H9 (cell line): ENCODE data around the gene FXYD4. TPM values are rescaled to one million over a fixed set of nuclear protein-coding genes. Genes with fewer than 3 reads are reported as not detected.
A peak's percentile ranks its signal among the peaks of the same experiment; 100 is the strongest.

Source experiments
- DNase-seq: peaks from one replicate; pipeline ENCODE4 v3.0.0-alpha.2; 2017
- H2AFZ ChIP-seq: one replicate; pipeline ENCODE4 v1.6.1; 2013; ENCODE audit warnings: mild to moderate bottlenecking, low read length, control low read depth, moderate library complexity
- H2AK5ac ChIP-seq: 2 replicates; pipeline ENCODE4 v1.6.1; 2013; ENCODE audit warnings: low read length, control low read depth, mixed read lengths; ENCODE audit not compliant: insufficient read length
- H2BK120ac ChIP-seq: one replicate; pipeline ENCODE4 v1.6.1; 2013; ENCODE audit warnings: low read depth, mild to moderate bottlenecking, low read length, control low read depth, inconsistent platforms; ENCODE audit not compliant: poor library complexity, severe bottlenecking
- H2BK12ac ChIP-seq: 2 replicates; pipeline ENCODE4 v1.6.1; 2013; ENCODE audit warnings: low read length, control low read depth, mixed read lengths, low read depth; ENCODE audit not compliant: insufficient read length
- H2BK15ac ChIP-seq: 2 replicates; pipeline ENCODE4 v1.6.1; 2013; ENCODE audit warnings: low read depth, low read length, control low read depth
- H2BK20ac ChIP-seq: one replicate; pipeline ENCODE4 v1.6.1; 2013; ENCODE audit warnings: low read depth, mild to moderate bottlenecking, low read length, control low read depth, inconsistent platforms; ENCODE audit not compliant: poor library complexity, severe bottlenecking
- H2BK5ac ChIP-seq: 2 replicates; pipeline ENCODE4 v1.6.1; 2013; ENCODE audit warnings: low read length, control low read depth, mixed read lengths; ENCODE audit not compliant: insufficient read length
- H3K14ac ChIP-seq: 2 replicates; pipeline ENCODE4 v1.6.1; 2013; ENCODE audit warnings: low read length, control low read depth; ENCODE audit not compliant: insufficient read depth
- H3K18ac ChIP-seq: 2 replicates; pipeline ENCODE4 v1.6.1; 2013; ENCODE audit warnings: low read depth, mild to moderate bottlenecking, mixed read lengths, low read length, control low read depth; ENCODE audit not compliant: insufficient read length
- H3K23ac ChIP-seq: 2 replicates; pipeline ENCODE4 v1.6.1; 2013; ENCODE audit warnings: low read length, control low read depth, mixed read lengths, low read depth; ENCODE audit not compliant: insufficient read length
- H3K23me2 ChIP-seq: 2 replicates; pipeline ENCODE4 v1.6.1; 2013; ENCODE audit warnings: low read depth, mild to moderate bottlenecking, mixed read lengths, low read length, control low read depth; ENCODE audit not compliant: insufficient read length, poor library complexity, severe bottlenecking
- H3K27ac ChIP-seq: 2 replicates; pipeline ENCODE4 v1.5.1; 2013; ENCODE audit warnings: low read length, control low read depth, mixed read lengths, low read depth; ENCODE audit not compliant: insufficient read length
- H3K27me3 ChIP-seq: 2 replicates; pipeline ENCODE4 v1.6.1; 2013; ENCODE audit warnings: low read length, control low read depth, inconsistent platforms; ENCODE audit not compliant: insufficient read depth
- H3K4ac ChIP-seq: 2 replicates; pipeline ENCODE4 v1.6.1; 2013; ENCODE audit warnings: low read depth, mild to moderate bottlenecking, control low read depth, inconsistent platforms, low read length, moderate library complexity
- H3K4me1 ChIP-seq: 2 replicates; pipeline ENCODE4 v1.6.1; 2013; ENCODE audit warnings: low read length, control low read depth, inconsistent platforms; ENCODE audit not compliant: insufficient read depth
- H3K4me2 ChIP-seq: 2 replicates; pipeline ENCODE4 v1.6.1; 2013; ENCODE audit warnings: low read length, control low read depth, mixed read lengths; ENCODE audit not compliant: insufficient read length, insufficient read depth
- H3K56ac ChIP-seq: 2 replicates; pipeline ENCODE4 v1.6.1; 2013; ENCODE audit warnings: low read depth, mild to moderate bottlenecking, mixed read lengths, low read length, control low read depth; ENCODE audit not compliant: insufficient read length
- H3K79me1 ChIP-seq: 2 replicates; pipeline ENCODE4 v1.6.1; 2013; ENCODE audit warnings: low read depth, mild to moderate bottlenecking, moderate library complexity, low read length, control low read depth, inconsistent platforms; ENCODE audit not compliant: insufficient read depth, poor library complexity, severe bottlenecking
- H3K79me2 ChIP-seq: 2 replicates; pipeline ENCODE4 v1.6.1; 2013; ENCODE audit warnings: low read length, control low read depth, inconsistent platforms; ENCODE audit not compliant: insufficient read depth
- H3K9ac ChIP-seq: 2 replicates; pipeline ENCODE4 v1.6.1; 2013; ENCODE audit warnings: low read length, control low read depth, mixed read lengths; ENCODE audit not compliant: insufficient read length; ENCODE audit errors: extremely low read depth
- H3K9me3 ChIP-seq: one replicate; pipeline ENCODE4 v1.6.1; 2013; ENCODE audit warnings: low read depth, low read length, inconsistent platforms; ENCODE audit not compliant: control insufficient read depth
- H3T11ph ChIP-seq: one replicate; pipeline ENCODE4 v1.6.1; 2013; ENCODE audit warnings: mild to moderate bottlenecking, low read length, control low read depth, inconsistent platforms
- H4K20me1 ChIP-seq: one replicate; pipeline ENCODE4 v1.6.1; 2013; ENCODE audit not compliant: control insufficient read depth, insufficient read length, insufficient read depth
- H4K5ac ChIP-seq: 2 replicates; pipeline ENCODE4 v1.6.1; 2013; ENCODE audit warnings: low read depth, mild to moderate bottlenecking, mixed read lengths, low read length, control low read depth; ENCODE audit not compliant: insufficient read length
- H4K8ac ChIP-seq: replicated peaks from 2 replicates; pipeline ENCODE4 v1.6.1; 2013; ENCODE audit warnings: low read length, control low read depth, mixed read lengths, low read depth; ENCODE audit not compliant: insufficient read length
- H4K91ac ChIP-seq: 2 replicates; pipeline ENCODE4 v1.6.1; 2013; ENCODE audit warnings: low read depth, mild to moderate bottlenecking, moderate library complexity, mixed read lengths, low read length, control low read depth; ENCODE audit not compliant: insufficient read length
- H3K27ac Mint-ChIP-seq, 3 experiments: 2 replicates in 2 of 3; 3 replicates in 1 of 3; pipeline ENCODE4 v1.8.0; 2020 to 2021; ENCODE audit warnings: mixed read lengths in 3 of 3, mild to moderate bottlenecking in 1 of 3, moderate library complexity in 1 of 3
- H3K27me3 Mint-ChIP-seq: 2 replicates; pipeline ENCODE4 v1.8.0; 2021; ENCODE audit warnings: low read depth, mild to moderate bottlenecking, moderate library complexity, mixed read lengths
- H3K36me3 Mint-ChIP-seq, 3 experiments: 2 replicates in 2 of 3; 3 replicates in 1 of 3; pipeline ENCODE4 v1.8.0; 2020 to 2021; ENCODE audit warnings: low read depth in 3 of 3, mixed read lengths in 3 of 3; ENCODE audit not compliant: insufficient read depth in 1 of 3
- H3K4me1 Mint-ChIP-seq, 2 experiments: 2 replicates each; pipeline ENCODE4 v1.8.0; 2020; ENCODE audit warnings: mixed read lengths in 2 of 2
- H3K4me3 Mint-ChIP-seq, 2 experiments: 2 replicates in 1 of 2; 3 replicates in 1 of 2; pipeline ENCODE4 v1.8.0; 2020 to 2021; ENCODE audit warnings: mild to moderate bottlenecking in 2 of 2, mixed read lengths in 2 of 2, moderate library complexity in 1 of 2
- H3K9me3 Mint-ChIP-seq, 2 experiments: 2 replicates in 1 of 2; 3 replicates in 1 of 2; pipeline ENCODE4 v1.8.0; 2020; ENCODE audit warnings: mild to moderate bottlenecking in 2 of 2, mixed read lengths in 2 of 2, moderate library complexity in 1 of 2
- WGBS: extraction: QIAGEN DNeasy Blood & Tissue Kit; methylation state at CpG from one replicate; pipeline ENCODE4 v1.1.7; 2013; ENCODE audit warnings: missing lambda C conversion rate, low lambda C conversion rate, mixed read lengths; ENCODE audit not compliant: insufficient read length; ENCODE audit errors: extremely low coverage; 5-methylcytosine and 5-hydroxymethylcytosine counted together
- total RNA-seq: library from RNA; stranded (reverse); gene quantifications from 2 replicates; pipeline ENCODE4 v1.2.1, GENCODE V29; 2021
- TF ChIP-seq, protein P1 (sequence below): fragments of 200-600 bp; sonication (generic); conservative IDR thresholded peaks from 3 replicates; pipeline ENCODE4 v1.8.0; 2021; ENCODE audit warnings: antibody characterized with exemption, mild to moderate bottlenecking

The FXYD4 gene
- total RNA-seq, 1 experiment from 2014 or later: not detected

DNA sequence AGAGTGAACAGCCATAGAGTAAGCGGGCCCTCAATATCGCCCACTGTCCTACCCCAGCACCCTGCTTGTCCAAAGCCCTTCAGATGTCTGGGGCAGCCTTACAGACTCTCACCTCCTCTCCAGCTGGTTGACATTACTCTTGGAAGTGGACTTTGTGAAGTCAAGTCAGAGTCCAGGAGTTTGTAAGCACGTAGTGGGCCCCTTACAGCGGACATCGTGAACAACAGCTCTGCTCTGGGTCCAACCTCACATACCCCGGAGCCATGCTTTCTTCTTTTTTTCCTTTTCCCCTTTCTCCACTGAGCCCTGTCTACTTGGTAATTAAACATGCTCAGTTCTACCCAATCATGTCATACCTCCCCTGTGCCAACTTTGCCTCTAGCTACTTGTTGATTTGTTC lies 20.1 kb downstream of the FXYD4 start:
- H4K20me1 ChIP-seq: no peaks in the 10 kb centered on the region
- no peak overlapping the region for H3K23ac ChIP-seq

More for the DNA sequence above, 20.1 kb downstream of the FXYD4 start:
- no peak overlapping the region for H3K27ac ChIP-seq
- no peak overlapping the region for H3K18ac ChIP-seq
- peaks cover 32% of the 10 kb centered on the region for H3K79me2 ChIP-seq
- H3K4me3 Mint-ChIP-seq: no peak overlapping the region
- H4K8ac ChIP-seq: no peak overlapping the region
- no peak overlapping the region for H2BK120ac ChIP-seq
- no peaks in the 10 kb centered on the region; the same call in 1 of the 2 replicates for H3K4me1 ChIP-seq
- peak overlapping the region in 2 of 3 experiments; percentile 52 to 69; a peak in 5 of 7 replicates for H3K27ac Mint-ChIP-seq
- no peak overlapping the region for H2BK20ac ChIP-seq
- no peak overlapping the region for H2BK12ac ChIP-seq
- H3K4me2 ChIP-seq: no peak overlapping the region
- H3K56ac ChIP-seq: no peak overlapping the region
- TF ChIP-seq, protein P1, sequence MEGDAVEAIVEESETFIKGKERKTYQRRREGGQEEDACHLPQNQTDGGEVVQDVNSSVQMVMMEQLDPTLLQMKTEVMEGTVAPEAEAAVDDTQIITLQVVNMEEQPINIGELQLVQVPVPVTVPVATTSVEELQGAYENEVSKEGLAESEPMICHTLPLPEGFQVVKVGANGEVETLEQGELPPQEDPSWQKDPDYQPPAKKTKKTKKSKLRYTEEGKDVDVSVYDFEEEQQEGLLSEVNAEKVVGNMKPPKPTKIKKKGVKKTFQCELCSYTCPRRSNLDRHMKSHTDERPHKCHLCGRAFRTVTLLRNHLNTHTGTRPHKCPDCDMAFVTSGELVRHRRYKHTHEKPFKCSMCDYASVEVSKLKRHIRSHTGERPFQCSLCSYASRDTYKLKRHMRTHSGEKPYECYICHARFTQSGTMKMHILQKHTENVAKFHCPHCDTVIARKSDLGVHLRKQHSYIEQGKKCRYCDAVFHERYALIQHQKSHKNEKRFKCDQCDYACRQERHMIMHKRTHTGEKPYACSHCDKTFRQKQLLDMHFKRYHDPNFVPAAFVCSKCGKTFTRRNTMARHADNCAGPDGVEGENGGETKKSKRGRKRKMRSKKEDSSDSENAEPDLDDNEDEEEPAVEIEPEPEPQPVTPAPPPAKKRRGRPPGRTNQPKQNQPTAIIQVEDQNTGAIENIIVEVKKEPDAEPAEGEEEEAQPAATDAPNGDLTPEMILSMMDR: no peak
- DNase-seq: no peak
- H3K4ac ChIP-seq: no peak overlapping the region
- no peak overlapping the region for H4K91ac ChIP-seq
- no peaks in the 10 kb centered on the region for H3K9me3 Mint-ChIP-seq
- no peak overlapping the region for H2AFZ ChIP-seq
- no peaks in the 10 kb centered on the region for H3K9me3 ChIP-seq
- H3T11ph ChIP-seq: no peak overlapping the region
- no peak overlapping the region for H2BK5ac ChIP-seq
- H3K14ac ChIP-seq: no peak overlapping the region
- H2BK15ac ChIP-seq: no peak overlapping the region
- no peaks in the 10 kb centered on the region for H3K27me3 ChIP-seq
- no peak overlapping the region for H4K5ac ChIP-seq
- peaks cover 2% of the 10 kb centered on the region for H3K27me3 Mint-ChIP-seq
- peaks cover 33 to 35% of the 10 kb centered on the region in 2 experiments for H3K4me1 Mint-ChIP-seq
- H3K9ac ChIP-seq: no peak overlapping the region
- H3K23me2 ChIP-seq: peaks cover 10% of the 10 kb centered on the region
- H2AK5ac ChIP-seq: no peak overlapping the region
- peaks cover 74 to 99% (median 84%) of the 10 kb centered on the region in 3 experiments for H3K36me3 Mint-ChIP-seq
- WGBS: no CpG with 5 or more reads among the region's 6 CpGs
- H3K79me1 ChIP-seq: peaks cover 7% of the 10 kb centered on the region
